ENCODE data around the gene SPTLC2. TPM values are rescaled to one million over a fixed set of nuclear protein-coding genes. Genes with fewer than 3 reads are reported as not detected.

The SPTLC2 gene
- polyA plus RNA-seq, 12 donors, result 16.9 to 32.0 (median 20.9) TPM; not detected in 1

GRCh38 chr14:77508876-77509275 is 107.6 kb downstream of the SPTLC2 start:
- no peak for DNase-seq

- no peak for DNase-seq
Measured at GRCh38 chr14:77508249-77508648, 108.2 kb downstream of the SPTLC2 start.

GRCh38 chr14:77507762-77508161 is 108.7 kb downstream of the SPTLC2 start:
- no peak for DNase-seq

GRCh38 chr14:77505031-77505430 is 111.4 kb downstream of the SPTLC2 start:
- no peak for DNase-seq

- DNase-seq, result no peak
Measured at GRCh38 chr14:77503138-77503537, 113.3 kb downstream of the SPTLC2 start.

GRCh38 chr14:77502109-77502782 is 114.2 kb downstream of the SPTLC2 start:
- no peak for DNase-seq

- DNase-seq, result no peak
Measured at GRCh38 chr14:77498984-77499527, 117.4 kb downstream of the SPTLC2 start.

GRCh38 chr14:77498120-77498979 is 118.1 kb downstream of the SPTLC2 start, which contains the start of gene ISM2:
ISM2 (minus strand) TSS chr14:77498816; CDS start chr14:77498793, 23 bp downstream.
- peak; percentile 14 for DNase-seq

- DNase-seq, result no peak
Measured at GRCh38 chr14:77495334-77495733, 121.1 kb downstream of the SPTLC2 start.

- DNase-seq, result no peak
Measured at GRCh38 chr14:77491056-77491455, 125.4 kb downstream of the SPTLC2 start.

GRCh38 chr14:77490347-77490986 is 126.0 kb downstream of the SPTLC2 start:
- no peak for DNase-seq

- no peak for DNase-seq
Measured at GRCh38 chr14:77489041-77489440, 127.4 kb downstream of the SPTLC2 start.

GRCh38 chr14:77488558-77488957 is 127.9 kb downstream of the SPTLC2 start:
- no peak for DNase-seq

GRCh38 chr14:77485901-77486678 is 130.3 kb downstream of the SPTLC2 start:
- DNase-seq, result no peak

- no peak for DNase-seq
Measured at GRCh38 chr14:77485256-77485655, 131.2 kb downstream of the SPTLC2 start.

GRCh38 chr14:77482422-77482821 is 134.0 kb downstream of the SPTLC2 start:
- DNase-seq, result no peak

- DNase-seq, result no peak
Measured at GRCh38 chr14:77478796-77479195, 137.6 kb downstream of the SPTLC2 start.

- DNase-seq, result no peak
Measured at GRCh38 chr14:77478029-77478428, 138.4 kb downstream of the SPTLC2 start.

- no peak for DNase-seq
Measured at GRCh38 chr14:77475432-77476115, 140.9 kb downstream of the SPTLC2 start.

GRCh38 chr14:77474479-77475177 is 141.8 kb downstream of the SPTLC2 start:
- no peak for DNase-seq

Measured in muscle of arm (tissue), 12 donors.